Neural cell (in vitro differentiated cells): ENCODE results near the gene OTULIN. TPM values are rescaled to one million over a fixed set of nuclear protein-coding genes. Genes with fewer than 3 reads are reported as not detected.

ENCODE experiments used
- H2AFZ ChIP-seq: fragments of 200-600, 300-800 bp; sonication (generic), shearing (Covaris generic); 2 replicates; pipeline ENCODE4 v1.6.0; 2014; ENCODE audit warnings: low read depth, mild to moderate bottlenecking, antibody characterized with exemption, low read length, moderate library complexity
- H3F3A ChIP-seq: fragments of 200-600 bp; shearing (Covaris generic); 2 replicates; pipeline ENCODE4 v1.6.1; 2016; ENCODE audit warnings: mild to moderate bottlenecking, moderate library complexity, mixed read lengths, antibody characterized with exemption, low read length; ENCODE audit not compliant: insufficient read depth, poor library complexity, severe bottlenecking
- H3K27ac ChIP-seq: fragments of 200-600, 300-800 bp; sonication (generic), shearing (Covaris generic); 2 replicates; pipeline ENCODE4 v1.5.1; 2014; ENCODE audit warnings: mild to moderate bottlenecking, low read length, moderate library complexity
- H3K27me3 ChIP-seq: fragments of 300-800, 200-600 bp; sonication (generic), shearing (Covaris generic); 2 replicates; pipeline ENCODE4 v1.6.0; 2014; ENCODE audit warnings: mild to moderate bottlenecking, low read depth, low read length, moderate library complexity; ENCODE audit not compliant: insufficient read depth
- H3K36me3 ChIP-seq: fragments of 300-800, 200-600 bp; sonication (generic), shearing (Covaris generic); 2 replicates; pipeline ENCODE4 v1.5.1; 2014; ENCODE audit warnings: mild to moderate bottlenecking, antibody characterized with exemption, low read length, moderate library complexity; ENCODE audit not compliant: insufficient read depth
- H3K4me2 ChIP-seq: fragments of 300-800, 200-600 bp; sonication (generic), shearing (Covaris generic); 2 replicates; pipeline ENCODE4 v1.6.0; 2014; ENCODE audit warnings: mild to moderate bottlenecking, low read length
- H3K4me3 ChIP-seq: fragments of 300-800, 200-600 bp; sonication (generic), shearing (Covaris generic); 2 replicates; pipeline ENCODE4 v1.5.1; 2014; ENCODE audit warnings: mild to moderate bottlenecking, low read length, moderate library complexity
- H3K79me2 ChIP-seq: fragments of 200-600 bp; shearing (Covaris generic); replicated peaks from 2 replicates; pipeline ENCODE4 v1.6.0; 2014; ENCODE audit warnings: mild to moderate bottlenecking, low read length, moderate library complexity; ENCODE audit not compliant: insufficient read depth
- H3K9ac ChIP-seq: fragments of 300-800, 200-600 bp; sonication (generic), shearing (Covaris generic); 2 replicates; pipeline ENCODE4 v1.6.1; 2016; ENCODE audit warnings: mild to moderate bottlenecking, low read length, mixed read lengths
- H3K9me2 ChIP-seq: fragments of 200-600 bp; shearing (Covaris generic); 2 replicates; pipeline ENCODE4 v1.6.1; 2016; ENCODE audit warnings: mild to moderate bottlenecking, low read length, mixed read lengths; ENCODE audit not compliant: insufficient read depth
- H3K9me3 ChIP-seq: fragments of 200-600, 300-800 bp; sonication (generic), shearing (Covaris generic); 2 replicates; pipeline ENCODE4 v1.6.1; 2016; ENCODE audit warnings: mild to moderate bottlenecking, mixed run types, low read length, moderate library complexity, mixed read lengths
- H4K20me1 ChIP-seq: fragments of 200-600 bp; shearing (Covaris generic); 2 replicates; pipeline ENCODE4 v1.6.1; 2016; ENCODE audit warnings: mild to moderate bottlenecking, mixed run types; ENCODE audit not compliant: insufficient read depth
- EP300 ChIP-seq: fragments of 450-650 bp; conservative IDR thresholded peaks from 2 replicates; pipeline ENCODE4 v1.6.1; 2014; ENCODE audit warnings: antibody characterized with exemption, mild to moderate bottlenecking, moderate library complexity; ENCODE audit not compliant: poor library complexity, severe bottlenecking
- EZH2 ChIP-seq: fragments of 200-600, 300-800 bp; shearing (Covaris generic), sonication (generic); IDR thresholded peaks from 2 replicates; pipeline ENCODE4 v1.6.1; 2014; ENCODE audit warnings: antibody characterized with exemption, low read length, borderline replicate concordance, mild to moderate bottlenecking; ENCODE audit not compliant: insufficient read depth, poor library complexity, severe bottlenecking
- MXI1 ChIP-seq: fragments of 450-650 bp; conservative IDR thresholded peaks from 2 replicates; pipeline ENCODE4 v1.6.1; 2014; ENCODE audit warnings: antibody characterized with exemption, mild to moderate bottlenecking; ENCODE audit not compliant: poor library complexity, severe bottlenecking
- POLR2AphosphoS5 ChIP-seq: IDR thresholded peaks from 2 replicates; pipeline ENCODE4 v1.6.1; 2012
- RAD21 ChIP-seq: fragments of 450-650 bp; conservative IDR thresholded peaks from 2 replicates; pipeline ENCODE4 v1.6.1; 2014; ENCODE audit warnings: antibody characterized with exemption, mild to moderate bottlenecking, moderate library complexity
- TAF1 ChIP-seq: IDR thresholded peaks from 2 replicates; pipeline ENCODE4 v1.6.1; 2012; ENCODE audit warnings: low read depth
- polyA plus RNA-seq: library from polyadenylated mRNA; depleted of rRNA; stranded (reverse); fragments of >200 nt; gene quantifications from 2 replicates; pipeline ENCODE4 v1.2.3, GENCODE V29; 2014
- TF ChIP-seq, protein P1 (sequence below): IDR thresholded peaks from 2 replicates; pipeline ENCODE4 v1.6.1; 2012; ENCODE audit warnings: borderline replicate concordance
- TF ChIP-seq, protein P2 (sequence below): fragments of 450-650 bp; IDR thresholded peaks from 2 replicates; pipeline ENCODE4 v1.5.1; 2014; ENCODE audit warnings: antibody characterized with exemption, mild to moderate bottlenecking, moderate library complexity; ENCODE audit not compliant: poor library complexity, severe bottlenecking

Gene OTULIN
- polyA plus RNA-seq, 1 donor from 2014 or later = 19.9 TPM

DNA sequence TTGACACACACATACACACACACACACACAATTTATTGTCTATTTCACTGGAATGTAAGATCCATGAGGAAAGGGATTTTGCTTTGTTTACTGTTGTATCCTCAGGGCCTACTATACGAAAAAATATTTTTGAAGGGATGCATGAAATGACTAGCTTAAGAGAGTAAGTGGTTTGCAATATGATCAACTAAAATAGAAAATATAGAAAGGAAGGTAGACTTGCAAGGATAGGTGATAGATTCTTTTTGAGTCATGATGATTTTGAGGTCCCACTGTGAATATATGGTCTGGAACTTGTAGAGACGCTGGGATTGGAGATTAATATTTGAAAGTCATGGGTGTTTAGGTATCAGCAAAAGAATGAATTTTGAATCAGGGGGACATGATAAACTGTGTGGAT is 28.9 kb upstream of the OTULIN start (continued):
- TF ChIP-seq, protein P1, sequence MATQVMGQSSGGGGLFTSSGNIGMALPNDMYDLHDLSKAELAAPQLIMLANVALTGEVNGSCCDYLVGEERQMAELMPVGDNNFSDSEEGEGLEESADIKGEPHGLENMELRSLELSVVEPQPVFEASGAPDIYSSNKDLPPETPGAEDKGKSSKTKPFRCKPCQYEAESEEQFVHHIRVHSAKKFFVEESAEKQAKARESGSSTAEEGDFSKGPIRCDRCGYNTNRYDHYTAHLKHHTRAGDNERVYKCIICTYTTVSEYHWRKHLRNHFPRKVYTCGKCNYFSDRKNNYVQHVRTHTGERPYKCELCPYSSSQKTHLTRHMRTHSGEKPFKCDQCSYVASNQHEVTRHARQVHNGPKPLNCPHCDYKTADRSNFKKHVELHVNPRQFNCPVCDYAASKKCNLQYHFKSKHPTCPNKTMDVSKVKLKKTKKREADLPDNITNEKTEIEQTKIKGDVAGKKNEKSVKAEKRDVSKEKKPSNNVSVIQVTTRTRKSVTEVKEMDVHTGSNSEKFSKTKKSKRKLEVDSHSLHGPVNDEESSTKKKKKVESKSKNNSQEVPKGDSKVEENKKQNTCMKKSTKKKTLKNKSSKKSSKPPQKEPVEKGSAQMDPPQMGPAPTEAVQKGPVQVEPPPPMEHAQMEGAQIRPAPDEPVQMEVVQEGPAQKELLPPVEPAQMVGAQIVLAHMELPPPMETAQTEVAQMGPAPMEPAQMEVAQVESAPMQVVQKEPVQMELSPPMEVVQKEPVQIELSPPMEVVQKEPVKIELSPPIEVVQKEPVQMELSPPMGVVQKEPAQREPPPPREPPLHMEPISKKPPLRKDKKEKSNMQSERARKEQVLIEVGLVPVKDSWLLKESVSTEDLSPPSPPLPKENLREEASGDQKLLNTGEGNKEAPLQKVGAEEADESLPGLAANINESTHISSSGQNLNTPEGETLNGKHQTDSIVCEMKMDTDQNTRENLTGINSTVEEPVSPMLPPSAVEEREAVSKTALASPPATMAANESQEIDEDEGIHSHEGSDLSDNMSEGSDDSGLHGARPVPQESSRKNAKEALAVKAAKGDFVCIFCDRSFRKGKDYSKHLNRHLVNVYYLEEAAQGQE = no peak
- TF ChIP-seq POLR2AphosphoS5 (no peak), MXI1 (no peak)

DNA sequence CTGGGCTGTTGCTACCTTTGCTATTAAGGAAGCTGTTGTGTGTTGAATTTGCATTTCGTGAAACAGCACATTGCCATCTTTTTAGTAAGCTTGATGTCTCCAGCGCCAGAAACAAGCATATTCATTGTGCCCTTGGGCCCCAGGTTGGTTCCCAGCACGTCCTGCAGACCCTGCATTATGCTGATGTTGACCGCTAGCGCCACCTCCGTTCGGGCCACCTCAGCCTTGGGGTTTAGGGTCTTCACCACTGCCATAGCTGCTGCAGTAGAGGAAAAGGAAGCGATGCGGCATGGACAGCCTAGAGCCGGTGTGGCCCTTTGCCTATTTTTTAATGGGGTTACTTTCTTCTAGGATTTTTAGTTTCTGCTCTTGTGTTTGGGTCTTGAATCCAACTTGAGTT is 23.8 kb upstream of the OTULIN start:
- TF ChIP-seq EP300 (no peak), EZH2 (no peak), TAF1 (no peak), RAD21 (no peak), POLR2AphosphoS5 (no peak), MXI1 (no peak)
- TF ChIP-seq, protein P1 = no peak
- TF ChIP-seq, protein P2, sequence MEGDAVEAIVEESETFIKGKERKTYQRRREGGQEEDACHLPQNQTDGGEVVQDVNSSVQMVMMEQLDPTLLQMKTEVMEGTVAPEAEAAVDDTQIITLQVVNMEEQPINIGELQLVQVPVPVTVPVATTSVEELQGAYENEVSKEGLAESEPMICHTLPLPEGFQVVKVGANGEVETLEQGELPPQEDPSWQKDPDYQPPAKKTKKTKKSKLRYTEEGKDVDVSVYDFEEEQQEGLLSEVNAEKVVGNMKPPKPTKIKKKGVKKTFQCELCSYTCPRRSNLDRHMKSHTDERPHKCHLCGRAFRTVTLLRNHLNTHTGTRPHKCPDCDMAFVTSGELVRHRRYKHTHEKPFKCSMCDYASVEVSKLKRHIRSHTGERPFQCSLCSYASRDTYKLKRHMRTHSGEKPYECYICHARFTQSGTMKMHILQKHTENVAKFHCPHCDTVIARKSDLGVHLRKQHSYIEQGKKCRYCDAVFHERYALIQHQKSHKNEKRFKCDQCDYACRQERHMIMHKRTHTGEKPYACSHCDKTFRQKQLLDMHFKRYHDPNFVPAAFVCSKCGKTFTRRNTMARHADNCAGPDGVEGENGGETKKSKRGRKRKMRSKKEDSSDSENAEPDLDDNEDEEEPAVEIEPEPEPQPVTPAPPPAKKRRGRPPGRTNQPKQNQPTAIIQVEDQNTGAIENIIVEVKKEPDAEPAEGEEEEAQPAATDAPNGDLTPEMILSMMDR = no peak
- H3K4me2 ChIP-seq = no peak overlapping the region
- no peaks in the 10 kb centered on the region for H3K27me3 ChIP-seq
- no peaks in the 10 kb centered on the region for H3K79me2 ChIP-seq
- no peaks in the 10 kb centered on the region for H4K20me1 ChIP-seq
- H3K27ac ChIP-seq = no peak overlapping the region
- no peak overlapping the region for H3K4me3 ChIP-seq
- H2AFZ ChIP-seq = no peak overlapping the region
- H3K9ac ChIP-seq = no peak overlapping the region
- H3K9me2 ChIP-seq = no peaks in the 10 kb centered on the region
- no peaks in the 10 kb centered on the region for H3K9me3 ChIP-seq
- H3K36me3 ChIP-seq = no peaks in the 10 kb centered on the region
- no peaks in the 10 kb centered on the region for H3F3A ChIP-seq
